SK-N-SH treated with all-trans-retinoic acid at 6 μM for 48 hours (cell line): ENCODE results near the gene ITPKB.

ENCODE experiments used
- CSRNP3 ChIP-seq: fragments of 250-450 bp; sonication (Bioruptor Pico); IDR thresholded peaks from 2 replicates; pipeline ENCODE4 v1.5.1; 2021; ENCODE audit warnings: mild to moderate bottlenecking, moderate library complexity
- ESRRG ChIP-seq: fragments of 250-450 bp; sonication (Bioruptor Pico); IDR thresholded peaks from 2 replicates; pipeline ENCODE4 v1.6.1; 2021; ENCODE audit warnings: mild to moderate bottlenecking
- GLIS3 ChIP-seq: fragments of 250-450 bp; sonication (Bioruptor Pico); IDR thresholded peaks from 2 replicates; pipeline ENCODE4 v1.5.0; 2020; ENCODE audit warnings: mild to moderate bottlenecking, moderate library complexity
- PATZ1 ChIP-seq: fragments of 250-450 bp; sonication (Bioruptor Pico); IDR thresholded peaks from 2 replicates; pipeline ENCODE4 v1.8.0; 2020; ENCODE audit warnings: mild to moderate bottlenecking, moderate library complexity, borderline replicate concordance
- ZFP30 ChIP-seq: fragments of 450-650 bp; formaldehyde crosslinking; IDR thresholded peaks from 2 replicates; pipeline ENCODE4 v1.5.0; 2022; ENCODE audit warnings: mild to moderate bottlenecking, moderate library complexity
- ZNF70 ChIP-seq: fragments of 450-650 bp; formaldehyde crosslinking; IDR thresholded peaks from 2 replicates; pipeline ENCODE4 v1.5.0; 2020; ENCODE audit warnings: mild to moderate bottlenecking, moderate library complexity

GRCh38 chr1:226779561-226779960, 40.5 kb upstream of the ITPKB start:
- TF ChIP-seq ZNF70 (CRISPR knock-in tag): no peak
- no peak for TF ChIP-seq GLIS3 (CRISPR knock-in tag)
- TF ChIP-seq PATZ1 (CRISPR knock-in tag): no peak
- no peak for TF ChIP-seq ZFP30 (CRISPR knock-in tag)
- TF ChIP-seq ESRRG (CRISPR knock-in tag): no peak
- no peak for TF ChIP-seq CSRNP3 (CRISPR knock-in tag)
